Right atrium auricular region (tissue), 2 donors: ENCODE data around the gene SFXN2. TPM values are rescaled to one million over a fixed set of nuclear protein-coding genes. Genes with fewer than 3 reads are reported as not detected.

Experiments used
- DNase-seq: peaks from one replicate; pipeline ENCODE4 v3.0.0-alpha.2; 2019; ENCODE audit warnings: low spot score
- H3K27ac ChIP-seq, 2 donors: fragments of 200-600 bp; sonication (generic); 1 replicate in 1 of 2; 2 replicates in 1 of 2; pipeline ENCODE4 v1.5.1; 2016 to 2019
- H3K27me3 ChIP-seq, 2 donors: fragments of 200-600 bp; sonication (generic); one replicate each; pipeline versions ENCODE4 v1.5.1 to v1.6.0; 2017 to 2019
- H3K36me3 ChIP-seq: fragments of 200-600 bp; sonication (generic); one replicate; pipeline ENCODE4 v1.5.1; 2016
- H3K4me1 ChIP-seq, 2 donors: fragments of 200-600 bp; sonication (generic); one replicate each; pipeline versions ENCODE4 v1.5.1 to v1.6.0; 2017 to 2019
- H3K4me3 ChIP-seq, 2 donors: fragments of 200-600 bp; sonication (generic); 1 replicate in 1 of 2; 2 replicates in 1 of 2; pipeline ENCODE4 v1.5.1; 2017 to 2019; ENCODE audit warnings: mild to moderate bottlenecking in 1 of 2, moderate library complexity in 1 of 2
- H3K9me3 ChIP-seq, 2 donors: fragments of 200-600 bp; sonication (generic); one replicate each; pipeline ENCODE4 v1.5.1; 2019
- CTCF ChIP-seq, 2 donors: fragments of 200-600 bp; sonication (generic); IDR thresholded peaks; one replicate each; pipeline ENCODE4 v1.5.1; 2019; ENCODE audit warnings: antibody characterized with exemption in 2 of 2
- total RNA-seq, 2 donors: library from RNA; depleted of rRNA; stranded (reverse); fragments of >200 nt; gene quantifications; one replicate each; pipeline ENCODE4 v1.1.0, GENCODE V29; 2016

The SFXN2 gene
- total RNA-seq, 2 donors from 2014 or later: 0.59 to 2.7 TPM

GRCh38 chr10:102791754-102792395 lies 77.4 kb downstream of the SFXN2 start:
- no peak overlapping the region for H3K4me3 ChIP-seq
- H3K36me3 ChIP-seq: no peaks in the 10 kb centered on the region
- peak overlapping the region; percentile 78 to 87 for H3K27ac ChIP-seq
- TF ChIP-seq CTCF (IDR thresholded peaks at IDR 0.05): no peak
- no peak for DNase-seq
- H3K4me1 ChIP-seq: peaks cover 0 to 82% of the 10 kb centered on the region in 2 donors
- H3K9me3 ChIP-seq: no peaks in the 10 kb centered on the region
- no peaks in the 10 kb centered on the region for H3K27me3 ChIP-seq

Other genes with a start within 250 kb of the SFXN2 start
- 100 to 1,000 TPM; 107 to 124 TPM for gene ACTR1A, start 211.9 kb upstream of the SFXN2 start, total RNA-seq
- 1 to 10 TPM; 4.9 to 6.4 TPM for gene SUFU, start 210.7 kb upstream of the SFXN2 start, total RNA-seq
- 100 to 1,000 TPM; 106 to 125 TPM for gene TRIM8, start 70.2 kb upstream of the SFXN2 start, total RNA-seq
- 1 to 10 TPM; 5.7 to 6.4 TPM for gene ARL3, start 239 bp upstream of the SFXN2 start, total RNA-seq
- gene WBP1L, start 29.3 kb downstream of the SFXN2 start, total RNA-seq: 10 to 100 TPM; 46.1 to 94.4 TPM
- under 1 TPM in 1 of 2 donors, not detected in 1; 0.47 TPM for gene CYP17A1, start 122.8 kb downstream of the SFXN2 start, total RNA-seq
- gene BORCS7, start 139.6 kb downstream of the SFXN2 start, total RNA-seq: 10 to 100 TPM; 22.5 to 25.3 TPM
- 10 to 100 TPM; 11.7 to 17.3 TPM for gene AS3MT, start 154.8 kb downstream of the SFXN2 start, total RNA-seq
- gene CNNM2, start 203.7 kb downstream of the SFXN2 start, total RNA-seq: 1 to 10 TPM; 3.3 to 4.1 TPM